ENCODE results near the gene CPT1B. TPM values are rescaled to one million over a fixed set of nuclear protein-coding genes. Genes with fewer than 3 reads are reported as not detected.
A peak's percentile ranks its signal among the peaks of the same experiment; 100 is the strongest.

CPT1B gene
- total RNA-seq, 4 donors from 2014 or later: 53.4 to 134 (median 63.7) TPM

DNA sequence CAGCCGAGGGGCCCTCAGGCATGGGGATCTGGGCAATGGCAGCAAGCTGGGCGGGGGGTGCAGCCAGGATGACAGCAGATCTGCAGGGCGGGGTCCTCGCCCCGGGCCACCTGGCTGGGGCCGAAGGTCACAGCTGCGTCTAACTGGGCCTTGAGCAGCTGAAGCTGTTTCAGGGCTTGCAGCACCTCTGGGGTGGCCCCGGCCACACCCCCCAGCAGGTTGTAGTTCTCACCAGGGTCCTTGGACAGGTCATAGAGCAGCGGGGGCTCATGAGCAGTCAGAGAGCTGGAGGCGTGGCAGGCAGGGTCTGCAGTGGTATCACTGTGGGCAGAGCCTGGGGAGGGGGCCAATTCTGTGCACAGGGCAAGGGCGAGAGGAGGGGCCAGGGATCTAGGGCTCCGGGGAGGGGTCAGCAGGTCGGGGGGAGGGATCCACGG, 46.9 kb upstream of the CPT1B start:
- Histone ChIP-seq H3K4me1 (peaks cover 25 to 38% of the 10 kb centered on the region in 2 donors), H3K36me3 (no peaks in the 10 kb centered on the region), H3K4me3 (no peak overlapping the region), H3K27me3 (no peaks in the 10 kb centered on the region), H3K9me3 (no peaks in the 10 kb centered on the region), H3K27ac (no peak overlapping the region)
- no peak for TF ChIP-seq POLR2A (IDR thresholded peaks at IDR 0.05)
- TF ChIP-seq, protein P1, sequence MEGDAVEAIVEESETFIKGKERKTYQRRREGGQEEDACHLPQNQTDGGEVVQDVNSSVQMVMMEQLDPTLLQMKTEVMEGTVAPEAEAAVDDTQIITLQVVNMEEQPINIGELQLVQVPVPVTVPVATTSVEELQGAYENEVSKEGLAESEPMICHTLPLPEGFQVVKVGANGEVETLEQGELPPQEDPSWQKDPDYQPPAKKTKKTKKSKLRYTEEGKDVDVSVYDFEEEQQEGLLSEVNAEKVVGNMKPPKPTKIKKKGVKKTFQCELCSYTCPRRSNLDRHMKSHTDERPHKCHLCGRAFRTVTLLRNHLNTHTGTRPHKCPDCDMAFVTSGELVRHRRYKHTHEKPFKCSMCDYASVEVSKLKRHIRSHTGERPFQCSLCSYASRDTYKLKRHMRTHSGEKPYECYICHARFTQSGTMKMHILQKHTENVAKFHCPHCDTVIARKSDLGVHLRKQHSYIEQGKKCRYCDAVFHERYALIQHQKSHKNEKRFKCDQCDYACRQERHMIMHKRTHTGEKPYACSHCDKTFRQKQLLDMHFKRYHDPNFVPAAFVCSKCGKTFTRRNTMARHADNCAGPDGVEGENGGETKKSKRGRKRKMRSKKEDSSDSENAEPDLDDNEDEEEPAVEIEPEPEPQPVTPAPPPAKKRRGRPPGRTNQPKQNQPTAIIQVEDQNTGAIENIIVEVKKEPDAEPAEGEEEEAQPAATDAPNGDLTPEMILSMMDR (IDR thresholded peaks at IDR 0.05 in 4 of 5, conservative IDR thresholded peaks at IDR 0.05 in 1 of 5): no peak
- in situ Hi-C loops (cut with MboI; ENCODE audit: low sequenced_read_pairs in 4 of 4) (no loop called here), intact Hi-C loops (cut with DNase I; ENCODE audit: low total_unique reads) (loop anchor here (5.0 kb wide), 1 partner anchor 98 kb away; the partner anchor contains the start of gene SCO2)
- DNase-seq: no peak
- ATAC-seq: no peak

DNA sequence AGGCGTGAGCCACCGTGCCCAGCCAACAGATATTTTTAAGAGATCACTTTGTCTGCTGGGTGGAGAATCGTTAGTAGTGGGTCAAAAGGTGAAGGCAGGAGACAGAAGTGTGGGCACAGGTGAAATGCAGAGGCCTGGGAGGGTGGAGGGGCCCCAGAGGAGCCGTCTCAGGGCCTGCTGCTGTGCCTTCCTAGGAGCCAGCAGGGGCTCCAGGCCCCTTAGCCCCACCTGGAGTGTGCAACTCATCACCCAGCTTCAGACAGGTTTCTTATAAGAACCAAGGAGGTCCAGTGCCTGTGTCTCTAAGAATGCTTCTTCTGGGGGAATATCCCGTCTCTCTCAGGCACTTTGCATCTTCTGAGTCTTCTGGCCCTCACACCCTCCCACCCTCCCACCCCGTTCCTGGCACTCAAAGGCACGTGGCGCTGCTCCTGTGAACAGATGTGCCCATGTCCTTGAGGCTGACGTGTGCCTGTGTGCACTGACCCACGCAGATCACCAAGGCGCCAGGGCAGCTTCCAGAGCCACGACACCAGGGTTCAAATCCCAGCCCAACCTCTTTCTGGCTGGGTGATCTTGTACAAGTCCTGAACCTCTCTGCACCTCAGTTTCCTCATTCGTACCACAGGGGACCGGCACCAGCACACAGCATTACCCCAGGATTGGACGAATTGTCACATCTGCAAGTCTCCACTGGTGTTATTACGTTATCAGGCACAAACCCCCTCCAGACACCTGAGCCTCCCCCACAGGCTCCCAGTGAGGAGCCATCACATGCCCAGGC, 46.3 kb upstream of the CPT1B start:
- intact Hi-C loops (cut with DNase I; ENCODE audit: low total_unique reads): loop anchor here (5.0 kb wide), 1 partner anchor 97 kb away; the partner anchor contains the start of gene SCO2
- Histone ChIP-seq H3K9me3 (no peaks in the 10 kb centered on the region), H3K4me1 (peaks cover 31 to 38% of the 10 kb centered on the region in 2 donors), H3K36me3 (no peaks in the 10 kb centered on the region), H3K27ac (no peak overlapping the region), H3K4me3 (no peak overlapping the region), H3K27me3 (no peaks in the 10 kb centered on the region)
- TF ChIP-seq POLR2A (IDR thresholded peaks at IDR 0.05): no peak
- TF ChIP-seq, protein P1 (IDR thresholded peaks at IDR 0.05 in 4 of 5, conservative IDR thresholded peaks at IDR 0.05 in 1 of 5): no peak
- in situ Hi-C loops (cut with MboI; ENCODE audit: low sequenced_read_pairs in 4 of 4): no loop called here
- ATAC-seq (no peak), DNase-seq (no peak)

DNA sequence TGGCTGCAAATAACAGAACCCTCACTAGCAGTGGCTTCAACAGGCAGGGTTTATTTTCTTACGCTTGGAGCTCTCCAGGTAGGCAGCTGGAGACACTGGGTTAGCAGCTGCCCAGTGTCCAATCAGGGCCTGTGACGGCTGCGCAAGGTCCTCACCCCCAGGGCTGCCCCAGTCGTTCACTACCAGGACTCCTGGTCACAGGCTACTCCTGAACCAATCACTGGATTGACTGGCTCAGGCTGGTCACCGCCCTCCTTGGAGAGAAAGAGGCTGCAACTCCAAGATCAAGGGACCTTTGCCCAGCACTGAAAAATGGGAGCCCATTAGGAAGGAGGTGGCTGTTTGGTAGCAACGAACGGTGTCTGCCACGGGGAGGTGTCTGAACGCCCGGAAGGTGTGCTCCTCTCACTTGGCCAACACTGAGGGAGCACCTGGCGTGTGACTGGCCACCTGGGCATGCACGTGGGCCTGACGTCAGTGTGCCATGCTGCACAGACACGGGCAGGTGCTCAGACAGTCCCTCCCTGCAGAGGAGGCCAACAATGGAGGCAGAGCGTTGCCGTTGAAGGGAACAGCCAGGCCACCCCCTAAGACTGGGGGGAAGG, 44.6 kb upstream of the CPT1B start:
- no peak overlapping the region for H3K4me3 ChIP-seq
- ATAC-seq (no peak), DNase-seq (no peak)
- H3K36me3 ChIP-seq: no peaks in the 10 kb centered on the region
- intact Hi-C loops (cut with DNase I; ENCODE audit: low total_unique reads): no loop called here
- no peaks in the 10 kb centered on the region for H3K9me3 ChIP-seq
- in situ Hi-C loops (cut with MboI; ENCODE audit: low sequenced_read_pairs in 4 of 4): no loop called here
- peaks cover 26 to 31% of the 10 kb centered on the region in 2 donors for H3K4me1 ChIP-seq
- H3K27me3 ChIP-seq: no peaks in the 10 kb centered on the region
- H3K27ac ChIP-seq: peak overlapping the region in 2 of 4 donors; percentile 13 to 28
- TF ChIP-seq, protein P1 (IDR thresholded peaks at IDR 0.05 in 4 of 5, conservative IDR thresholded peaks at IDR 0.05 in 1 of 5): no peak
- no peak for TF ChIP-seq POLR2A (IDR thresholded peaks at IDR 0.05)

DNA sequence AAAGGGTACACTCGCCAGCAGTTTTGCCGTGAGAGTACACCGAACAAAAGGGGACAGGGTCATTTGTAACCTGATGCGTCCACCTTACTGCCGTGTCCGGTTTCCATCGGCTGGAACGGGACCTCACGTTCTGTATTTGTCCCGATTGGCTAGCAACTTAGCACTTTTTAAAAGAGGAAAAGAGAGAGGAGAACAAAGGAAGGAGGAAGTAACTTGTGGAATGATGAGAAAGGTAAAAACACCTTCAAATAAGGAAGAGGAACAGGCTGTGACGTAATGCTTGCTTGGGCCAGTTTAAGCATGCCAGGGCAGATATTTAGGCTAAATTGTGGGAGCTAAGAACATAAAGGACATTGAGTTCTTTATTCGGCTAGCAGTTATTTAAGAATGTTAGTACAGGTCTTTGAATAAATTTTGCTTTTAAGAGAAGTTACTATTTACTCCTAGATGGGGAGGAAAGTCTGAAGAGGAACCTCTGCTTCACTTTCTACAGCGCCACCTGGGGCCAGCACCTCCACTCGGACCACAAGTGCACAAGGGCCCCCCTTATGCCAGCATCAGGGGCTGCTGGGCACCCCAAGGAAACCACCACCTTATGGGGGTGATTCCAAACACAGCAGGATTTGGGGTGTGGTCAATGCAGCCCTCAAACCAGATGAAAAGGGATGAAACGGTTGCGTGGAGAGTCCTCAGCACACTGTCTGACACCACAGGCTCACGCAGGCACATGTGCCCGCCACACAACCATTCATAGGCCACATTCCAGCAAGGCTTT, 43.9 kb upstream of the CPT1B start:
- H3K27me3 ChIP-seq: no peaks in the 10 kb centered on the region
- intact Hi-C loops (cut with DNase I; ENCODE audit: low total_unique reads): loop anchor here (2.0 kb wide), 1 partner anchor 113 kb away; the partner anchor contains the start of gene NCAPH2

More for the DNA sequence above, 43.9 kb upstream of the CPT1B start:
- Histone ChIP-seq H3K27ac (peak overlapping the region in 3 of 4 donors; percentile 13 to 39 (median 28)), H3K4me1 (peaks cover 23 to 25% of the 10 kb centered on the region in 2 donors), H3K4me3 (peak overlapping the region in 1 of 4 donors; percentile 11), H3K9me3 (no peaks in the 10 kb centered on the region), H3K36me3 (no peaks in the 10 kb centered on the region)
- in situ Hi-C loops (cut with MboI; ENCODE audit: low sequenced_read_pairs in 4 of 4): no loop called here
- ATAC-seq (no peak), DNase-seq (no peak)
- no peak for TF ChIP-seq POLR2A (IDR thresholded peaks at IDR 0.05)
- TF ChIP-seq, protein P1 (IDR thresholded peaks at IDR 0.05 in 4 of 5, conservative IDR thresholded peaks at IDR 0.05 in 1 of 5): no peak
